ENCODE data around the gene ASCL2.

DNA sequence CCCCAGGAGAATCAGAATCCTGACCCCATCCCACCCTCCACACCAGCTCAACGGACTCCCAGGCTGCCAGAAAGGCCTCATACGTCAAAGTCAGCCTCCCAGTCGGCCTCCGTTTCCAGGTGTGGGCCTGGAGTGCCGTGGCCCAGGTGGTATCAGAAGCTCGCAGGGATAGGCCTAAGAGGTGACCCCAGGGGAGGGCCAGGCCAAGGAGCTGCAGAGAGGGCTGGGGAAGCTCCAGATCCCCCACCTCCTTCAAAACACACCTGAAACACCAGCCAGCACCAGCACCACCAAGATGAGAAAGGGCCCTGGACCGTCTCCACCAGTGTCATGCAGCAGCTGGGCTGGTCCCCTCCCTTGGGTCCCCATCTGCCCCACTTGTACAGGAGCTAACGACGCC lies 20.3 kb downstream of the ASCL2 start:
- TF ChIP-seq, protein P1, sequence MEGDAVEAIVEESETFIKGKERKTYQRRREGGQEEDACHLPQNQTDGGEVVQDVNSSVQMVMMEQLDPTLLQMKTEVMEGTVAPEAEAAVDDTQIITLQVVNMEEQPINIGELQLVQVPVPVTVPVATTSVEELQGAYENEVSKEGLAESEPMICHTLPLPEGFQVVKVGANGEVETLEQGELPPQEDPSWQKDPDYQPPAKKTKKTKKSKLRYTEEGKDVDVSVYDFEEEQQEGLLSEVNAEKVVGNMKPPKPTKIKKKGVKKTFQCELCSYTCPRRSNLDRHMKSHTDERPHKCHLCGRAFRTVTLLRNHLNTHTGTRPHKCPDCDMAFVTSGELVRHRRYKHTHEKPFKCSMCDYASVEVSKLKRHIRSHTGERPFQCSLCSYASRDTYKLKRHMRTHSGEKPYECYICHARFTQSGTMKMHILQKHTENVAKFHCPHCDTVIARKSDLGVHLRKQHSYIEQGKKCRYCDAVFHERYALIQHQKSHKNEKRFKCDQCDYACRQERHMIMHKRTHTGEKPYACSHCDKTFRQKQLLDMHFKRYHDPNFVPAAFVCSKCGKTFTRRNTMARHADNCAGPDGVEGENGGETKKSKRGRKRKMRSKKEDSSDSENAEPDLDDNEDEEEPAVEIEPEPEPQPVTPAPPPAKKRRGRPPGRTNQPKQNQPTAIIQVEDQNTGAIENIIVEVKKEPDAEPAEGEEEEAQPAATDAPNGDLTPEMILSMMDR (conservative IDR thresholded peaks at IDR 0.05) = no peak
- TF ChIP-seq ZFX (IDR thresholded peaks at IDR 0.05) = no peak
